Measurements from ENCODE around the gene RPL13. TPM values are rescaled to one million over a fixed set of nuclear protein-coding genes. Genes with fewer than 3 reads are reported as not detected.

The RPL13 gene
- total RNA-seq, 1 experiment from 2014 or later: 2,140 TPM

GRCh38 chr16:89576153-89577054, 15.9 kb downstream of the RPL13 start:
- intact Hi-C loops (cut with micrococcal nuclease; ENCODE audit: unreplicated experiment): no loop called here

DNA sequence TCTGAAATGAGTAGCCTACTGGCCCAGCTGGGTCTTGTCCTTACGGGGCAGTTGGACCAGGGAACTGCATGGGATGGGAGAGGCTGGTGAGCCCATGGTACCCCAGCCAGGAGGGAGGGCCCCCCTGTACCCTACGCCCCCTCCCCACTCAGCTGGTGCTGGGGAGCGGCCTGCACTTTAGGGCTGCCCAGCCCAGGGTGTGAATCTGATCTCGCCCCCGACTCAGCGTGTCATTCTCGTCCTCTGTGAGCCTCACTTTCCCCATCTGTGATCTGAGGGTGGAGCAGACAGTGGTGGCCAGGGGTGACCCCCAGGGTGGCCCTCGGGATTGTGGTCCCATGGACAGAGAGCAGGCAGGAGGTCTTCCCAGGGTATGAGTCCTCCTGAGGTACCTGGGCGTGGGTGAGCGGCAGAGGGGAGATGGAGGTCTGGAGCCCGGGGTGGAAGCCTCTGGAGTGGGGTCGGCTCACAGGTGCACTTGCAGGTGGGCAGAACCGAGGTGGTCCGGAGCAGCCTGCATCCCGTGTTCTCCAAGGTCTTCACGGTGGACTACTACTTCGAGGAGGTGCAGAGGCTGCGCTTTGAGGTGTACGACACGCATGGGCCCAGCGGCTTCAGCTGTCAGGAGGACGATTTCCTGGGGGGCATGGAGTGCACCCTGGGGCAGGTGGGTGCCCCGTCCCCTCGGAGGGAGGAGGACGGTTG, 16.7 kb downstream of the RPL13 start:
- no peak for DNase-seq (ENCODE audit: low spot score)
- H3K36me3 ChIP-seq (ENCODE audit: insufficient read depth, low read length, poor library complexity, severe bottlenecking): peaks cover 40% of the 10 kb centered on the region
- H3K4me1 ChIP-seq (ENCODE audit: insufficient read depth, low read length, poor library complexity, severe bottlenecking): peaks cover 20% of the 10 kb centered on the region
- H3K4me3 ChIP-seq (ENCODE audit: low read depth, low read length, poor library complexity, severe bottlenecking): peak overlapping the region; percentile 66
- intact Hi-C loops (cut with micrococcal nuclease; ENCODE audit: unreplicated experiment): no loop called here
- no peaks in the 10 kb centered on the region for H3K27me3 ChIP-seq (replicated peaks; ENCODE audit: insufficient read depth, low read depth, low read length, poor library complexity)
- ChIA-PET CTCF (no interaction called here), POLR2A (ENCODE audit: low non-redundant PET) (no interaction called here)
- H3K27ac ChIP-seq (ENCODE audit: low read depth, low read length, poor library complexity, severe bottlenecking): peak overlapping the region; percentile 83
- no TSS peak for BruUV-seq (replicated peaks)
- TF ChIP-seq EZH2 (IDR thresholded peaks at IDR 0.05; ENCODE audit: borderline replicate concordance, low read depth, low read length, poor library complexity, severe bottlenecking): no peak
- no peak for TF ChIP-seq CTCF (conservative IDR thresholded peaks at IDR 0.05; ENCODE audit: low read depth, low read length)
- H3K9me3 ChIP-seq (ENCODE audit: low read depth, low read length, poor library complexity, severe bottlenecking): no peaks in the 10 kb centered on the region

More at GRCh38 chr16:89576153-89577054, 15.9 kb downstream of the RPL13 start:
- TF ChIP-seq CTCF (conservative IDR thresholded peaks at IDR 0.05; ENCODE audit: low read depth, low read length) (no peak), EZH2 (IDR thresholded peaks at IDR 0.05; ENCODE audit: borderline replicate concordance, low read depth, low read length, poor library complexity, severe bottlenecking) (no peak)
- no peak for DNase-seq (ENCODE audit: low spot score)
- Histone ChIP-seq H3K27ac (ENCODE audit: low read depth, low read length, poor library complexity, severe bottlenecking) (peak overlapping the region; percentile 83), H3K4me1 (ENCODE audit: insufficient read depth, low read length, poor library complexity, severe bottlenecking) (peaks cover 17% of the 10 kb centered on the region), H3K36me3 (ENCODE audit: insufficient read depth, low read length, poor library complexity, severe bottlenecking) (peaks cover 32% of the 10 kb centered on the region), H3K4me3 (ENCODE audit: low read depth, low read length, poor library complexity, severe bottlenecking) (peak overlapping the region; percentile 66), H3K9me3 (ENCODE audit: low read depth, low read length, poor library complexity, severe bottlenecking) (no peaks in the 10 kb centered on the region), H3K27me3 (replicated peaks; ENCODE audit: insufficient read depth, low read depth, low read length, poor library complexity) (no peaks in the 10 kb centered on the region)
- no TSS peak for BruUV-seq (replicated peaks)
- POLR2A ChIA-PET (ENCODE audit: low non-redundant PET): no interaction called here
- CTCF ChIA-PET: no interaction called here

DNA sequence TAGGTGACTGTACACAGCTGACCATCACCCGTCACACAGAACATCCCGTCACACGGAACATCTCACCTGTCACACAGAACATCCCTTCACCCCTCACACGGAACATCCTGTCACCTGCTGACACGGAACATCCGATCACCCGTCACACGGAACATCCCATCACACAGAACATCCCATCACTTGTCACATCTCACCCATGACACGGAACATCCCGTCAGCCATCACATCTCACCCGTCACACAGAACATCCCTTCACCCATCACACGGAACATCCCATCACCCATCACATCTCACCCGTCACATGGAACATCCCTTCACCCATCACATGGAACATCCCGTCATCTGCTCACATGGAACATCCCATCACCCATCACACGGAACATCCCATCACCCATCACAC, 18.9 kb downstream of the RPL13 start:
- Histone ChIP-seq H3K27ac (ENCODE audit: low read depth, low read length, poor library complexity, severe bottlenecking) (no peak overlapping the region), H3K36me3 (ENCODE audit: insufficient read depth, low read length, poor library complexity, severe bottlenecking) (peaks cover 54% of the 10 kb centered on the region), H3K27me3 (replicated peaks; ENCODE audit: insufficient read depth, low read depth, low read length, poor library complexity) (no peaks in the 10 kb centered on the region), H3K4me3 (ENCODE audit: low read depth, low read length, poor library complexity, severe bottlenecking) (no peak overlapping the region), H3K4me1 (ENCODE audit: insufficient read depth, low read length, poor library complexity, severe bottlenecking) (peaks cover 12% of the 10 kb centered on the region), H3K9me3 (ENCODE audit: low read depth, low read length, poor library complexity, severe bottlenecking) (no peaks in the 10 kb centered on the region)
- BruUV-seq (replicated peaks): TSS peak; percentile 20
- TF ChIP-seq CTCF (conservative IDR thresholded peaks at IDR 0.05; ENCODE audit: low read depth, low read length) (no peak), EZH2 (IDR thresholded peaks at IDR 0.05; ENCODE audit: borderline replicate concordance, low read depth, low read length, poor library complexity, severe bottlenecking) (no peak)
- intact Hi-C loops (cut with micrococcal nuclease; ENCODE audit: unreplicated experiment): no loop called here
- ChIA-PET POLR2A (ENCODE audit: low non-redundant PET) (no interaction called here), CTCF (no interaction called here)
- no peak for DNase-seq (ENCODE audit: low spot score)

Data from A673 (cell line).